PC-3 (cell line): ENCODE results near the gene GNAZ.

Experiments used
- CTCF ChIP-seq: fragments of 300-600 bp; sonication (generic); conservative IDR thresholded peaks from 2 replicates; pipeline ENCODE4 v1.5.1; 2017; ENCODE audit warnings: antibody characterized with exemption, low read depth, mild to moderate bottlenecking, low read length
- EZH2 ChIP-seq: fragments of 300-600 bp; sonication (generic); IDR thresholded peaks from one replicate; pipeline ENCODE4 v1.6.1; 2017; ENCODE audit warnings: antibody characterized with exemption, mild to moderate bottlenecking, low read length; ENCODE audit not compliant: unreplicated experiment
- EZH2phosphoT487 ChIP-seq: fragments of 300-600 bp; sonication (generic); IDR thresholded peaks from 2 replicates; pipeline ENCODE4 v1.6.1; 2018; ENCODE audit warnings: mild to moderate bottlenecking, antibody characterized with exemption, low read length, borderline replicate concordance

- peak; percentile 30; the same call in 1 of the 2 replicates for TF ChIP-seq CTCF
- no peak for TF ChIP-seq EZH2
- TF ChIP-seq EZH2phosphoT487 = no peak
Observed at GRCh38 chr22:23156286-23156685, 86.0 kb downstream of the GNAZ start.
